ENCODE data around the gene TTC12.

Gene TTC12

GRCh38 chr11:113314389-113315301 is at the start of gene TTC12:
Gene TTC12 (plus strand): TSS chr11:113314583. CDS start chr11:113316258, 1,675 bp downstream.
- peak; percentile 69 to 81 for DNase-seq (ENCODE audit: low read depth in 2 of 2)

GRCh38 chr11:113265362-113265761 is 49.0 kb upstream of the TTC12 start:
- no peak for DNase-seq (ENCODE audit: low read depth in 2 of 2)

- DNase-seq (ENCODE audit: low read depth in 2 of 2) = no peak
Observed at GRCh38 chr11:113267493-113267892, 46.9 kb upstream of the TTC12 start.

GRCh38 chr11:113269096-113269495 is 45.3 kb upstream of the TTC12 start:
- DNase-seq (ENCODE audit: low read depth in 2 of 2) = no peak

GRCh38 chr11:113269636-113270035 is 44.7 kb upstream of the TTC12 start:
- DNase-seq (ENCODE audit: low read depth in 2 of 2) = no peak

- no peak for DNase-seq (ENCODE audit: low read depth in 2 of 2)
Observed at GRCh38 chr11:113270080-113270479, 44.3 kb upstream of the TTC12 start.

GRCh38 chr11:113271551-113272245 is 42.7 kb upstream of the TTC12 start:
- DNase-seq (ENCODE audit: low read depth in 2 of 2) = no peak

GRCh38 chr11:113272281-113272680 is 42.1 kb upstream of the TTC12 start:
- no peak for DNase-seq (ENCODE audit: low read depth in 2 of 2)

- no peak for DNase-seq (ENCODE audit: low read depth in 2 of 2)
Observed at GRCh38 chr11:113272927-113273615, 41.3 kb upstream of the TTC12 start.

- no peak for DNase-seq (ENCODE audit: low read depth in 2 of 2)
Observed at GRCh38 chr11:113273720-113274119, 40.7 kb upstream of the TTC12 start.

- DNase-seq (ENCODE audit: low read depth in 2 of 2) = no peak
Observed at GRCh38 chr11:113274713-113275582, 39.4 kb upstream of the TTC12 start.

- DNase-seq (ENCODE audit: low read depth in 2 of 2) = no peak
Observed at GRCh38 chr11:113275602-113276001, 38.8 kb upstream of the TTC12 start.

GRCh38 chr11:113276466-113276865 is 37.9 kb upstream of the TTC12 start:
- DNase-seq (ENCODE audit: low read depth in 2 of 2) = no peak

GRCh38 chr11:113277907-113278306 is 36.5 kb upstream of the TTC12 start:
- DNase-seq (ENCODE audit: low read depth in 2 of 2) = no peak

GRCh38 chr11:113278481-113278880 is 35.9 kb upstream of the TTC12 start:
- DNase-seq (ENCODE audit: low read depth in 2 of 2) = no peak

GRCh38 chr11:113278925-113279324 is 35.5 kb upstream of the TTC12 start:
- no peak for DNase-seq (ENCODE audit: low read depth in 2 of 2)

GRCh38 chr11:113279591-113279990 is 34.8 kb upstream of the TTC12 start:
- no peak for DNase-seq (ENCODE audit: low read depth in 2 of 2)

GRCh38 chr11:113281052-113281725 is 33.2 kb upstream of the TTC12 start:
- DNase-seq (ENCODE audit: low read depth in 2 of 2) = no peak

- DNase-seq (ENCODE audit: low read depth in 2 of 2) = no peak
Observed at GRCh38 chr11:113282898-113283437, 31.4 kb upstream of the TTC12 start.

- no peak for DNase-seq (ENCODE audit: low read depth in 2 of 2)
Observed at GRCh38 chr11:113283881-113284280, 30.5 kb upstream of the TTC12 start.

GRCh38 chr11:113286009-113286408 is 28.4 kb upstream of the TTC12 start:
- no peak for DNase-seq (ENCODE audit: low read depth in 2 of 2)

Data from stimulated activated CD8-positive, alpha-beta memory T cell treated with anti-CD3 and anti-CD28 coated beads, Interleukin-15, amount 100 ng/mL, for 4 hours (primary cell).